OCI-LY7 (cell line): ENCODE measurements around the gene HOXB3. TPM values are rescaled to one million over a fixed set of nuclear protein-coding genes. Genes with fewer than 3 reads are reported as not detected.

ENCODE experiments used
- BruUV-seq: library from RNA; stranded (reverse); fragments of 400-500 nt; replicated peaks from 2 replicates; lab custom pipeline; 2021; lab: Mats Ljungman, UMichigan
- CTCF ChIA-PET: fragments of 300-600 bp; sonication (Branson Sonifier 250); formaldehyde crosslinking; loops from one replicate; lab custom pipeline; 2022; ENCODE audit warnings: antibody characterized with exemption; ENCODE audit not compliant: unreplicated experiment; lab: Charles Lee
- POLR2A ChIA-PET: fragments of 300-600 bp; sonication (Branson Sonifier 250); formaldehyde crosslinking; loops from one replicate; lab custom pipeline; 2022; ENCODE audit warnings: antibody characterized with exemption; lab: Charles Lee
- DNase-seq: peaks from one replicate; pipeline ENCODE4 v3.0.0-alpha.2; 2015; ENCODE audit warnings: low spot score
- H2AFZ ChIP-seq: fragments of 200-600 bp; sonication (generic), shearing (Covaris generic); 2 replicates; pipeline ENCODE4 v1.6.1; 2014; ENCODE audit warnings: mild to moderate bottlenecking, antibody characterized with exemption, low read length, moderate library complexity
- H3K27ac ChIP-seq: fragments of 200-600 bp; sonication (generic); 2 replicates; pipeline ENCODE4 v1.5.1; 2014; ENCODE audit warnings: mixed run types, low read depth, mild to moderate bottlenecking, moderate library complexity, low read length, inconsistent platforms; ENCODE audit not compliant: poor library complexity, severe bottlenecking
- H3K36me3 ChIP-seq: fragments of 200-600 bp; sonication (generic); 2 replicates; pipeline ENCODE4 v1.6.1; 2014; ENCODE audit warnings: mild to moderate bottlenecking, antibody characterized with exemption, low read length, moderate library complexity, mixed read lengths; ENCODE audit not compliant: insufficient read depth
- H3K4me1 ChIP-seq: fragments of 200-600 bp; sonication (generic); 2 replicates; pipeline ENCODE4 v1.5.1; 2014; ENCODE audit warnings: mild to moderate bottlenecking, low read length; ENCODE audit not compliant: insufficient read depth, poor library complexity, severe bottlenecking
- H3K4me2 ChIP-seq: fragments of 200-600 bp; sonication (generic); 2 replicates; pipeline ENCODE4 v1.6.1; 2014; ENCODE audit warnings: mild to moderate bottlenecking, low read length
- H3K4me3 ChIP-seq: fragments of 200-600 bp; sonication (generic); 2 replicates; pipeline ENCODE4 v1.5.1; 2014; ENCODE audit warnings: mild to moderate bottlenecking, low read depth, low read length; ENCODE audit not compliant: poor library complexity, severe bottlenecking
- H3K79me2 ChIP-seq: fragments of 200-600 bp; sonication (generic); 2 replicates; pipeline ENCODE4 v1.6.1; 2016; ENCODE audit warnings: low read depth, mild to moderate bottlenecking, low read length, moderate library complexity, mixed read lengths; ENCODE audit not compliant: insufficient read depth
- H3K9me2 ChIP-seq: fragments of 200-600 bp; sonication (generic); 2 replicates; pipeline ENCODE4 v1.6.1; 2016; ENCODE audit warnings: mild to moderate bottlenecking, low read length, mixed read lengths; ENCODE audit not compliant: insufficient read depth
- H3K9me3 ChIP-seq: fragments of 200-600 bp; sonication (generic); 2 replicates; pipeline ENCODE4 v1.6.1; 2014; ENCODE audit warnings: mild to moderate bottlenecking, mixed run types, low read length, mixed read lengths
- H4K20me1 ChIP-seq: fragments of 200-600 bp; sonication (generic); 2 replicates; pipeline ENCODE4 v1.6.1; 2014; ENCODE audit warnings: mild to moderate bottlenecking, antibody characterized with exemption, low read length, moderate library complexity, mixed read lengths; ENCODE audit not compliant: insufficient read depth
- CTCF ChIP-seq: fragments of 200-600 bp; sonication (generic); conservative IDR thresholded peaks from 2 replicates; pipeline ENCODE4 v1.5.1; 2014; ENCODE audit warnings: mild to moderate bottlenecking, antibody characterized with exemption, low read length, moderate library complexity, mixed read lengths
- EZH2phosphoT487 ChIP-seq: fragments of 200-600 bp; sonication (generic); IDR thresholded peaks from 2 replicates; pipeline ENCODE4 v1.6.1; 2018; ENCODE audit warnings: low read depth, borderline replicate concordance, mild to moderate bottlenecking, mixed run types, antibody characterized with exemption, low read length, moderate library complexity, mixed read lengths
- intact Hi-C: fragments of 100-400 bp; cut with micrococcal nuclease; formaldehyde crosslinking; loops from one replicate; pipeline ENCODE4 v1.10.0; 2022; ENCODE audit not compliant: unreplicated experiment
- total RNA-seq, 2 experiments: library from RNA; depleted of rRNA in 1 of 2; stranded (reverse); fragments of >200 nt in 1 of 2; shearing (Covaris generic) in 1 of 2; gene quantifications; 2 replicates each; pipeline ENCODE4 v1.2.3, GENCODE V29; 2014 to 2022

HOXB3 gene
- total RNA-seq, 2 experiments from 2014 or later, result 7.7 to 13.0 TPM

- intact Hi-C loops, result no loop called here
- no peaks in the 10 kb centered on the region for H3K79me2 ChIP-seq
Measured at GRCh38 chr17:48587276-48588073, 2.6 kb downstream of the HOXB3 start.

GRCh38 chr17:48586355-48587258 is 3.4 kb downstream of the HOXB3 start:
- Histone ChIP-seq H3K9me2 (no peaks in the 10 kb centered on the region), H3K36me3 (no peaks in the 10 kb centered on the region), H3K4me2 (peak overlapping the region; percentile 69), H3K4me1 (peaks cover 32% of the 10 kb centered on the region), H3K27ac (no peak overlapping the region), H3K79me2 (no peaks in the 10 kb centered on the region), H2AFZ (peak overlapping the region; percentile 83; the same call in 1 of the 2 replicates), H3K4me3 (peak overlapping the region; percentile 63), H4K20me1 (no peaks in the 10 kb centered on the region), H3K9me3 (no peaks in the 10 kb centered on the region)
- ChIA-PET CTCF (no interaction called here), POLR2A (interaction anchor here (0.6 to 1.6 kb wide), 3 partner anchors 135 to 235 kb away, joined by 3 to 7 read pairs (median 4); no protein-coding TSS in a partner anchor)
- no TSS peak for BruUV-seq
- no peak for DNase-seq
- 0 out of 2 replicates have a peak, but pooled peaks have one; percentile 13 for TF ChIP-seq EZH2phosphoT487
- no peak for TF ChIP-seq CTCF
- intact Hi-C loops, result no loop called here

More at GRCh38 chr17:48587276-48588073, 2.6 kb downstream of the HOXB3 start:
- Histone ChIP-seq H3K9me3 (no peaks in the 10 kb centered on the region), H2AFZ (0 out of 2 replicates have a peak overlapping the region, but pooled peaks have one; percentile 6), H3K4me1 (peaks cover 32% of the 10 kb centered on the region), H3K36me3 (no peaks in the 10 kb centered on the region), H3K4me3 (no peak overlapping the region), H3K4me2 (peak overlapping the region; percentile 3; the same call in 1 of the 2 replicates), H3K27ac (no peak overlapping the region), H3K9me2 (no peaks in the 10 kb centered on the region), H4K20me1 (no peaks in the 10 kb centered on the region)
- no peak for TF ChIP-seq CTCF
- no peak for TF ChIP-seq EZH2phosphoT487
- POLR2A ChIA-PET, result interaction anchor here (1.0 to 1.6 kb wide), 5 partner anchors 120 to 242 kb away, joined by 3 to 6 read pairs (median 4); no protein-coding TSS in a partner anchor
- CTCF ChIA-PET, result no interaction called here
- no TSS peak for BruUV-seq
- peak; percentile 31 for DNase-seq
